Heart right ventricle (tissue), 16 donors: Measurements from ENCODE around the gene SLC29A3. TPM values are rescaled to one million over a fixed set of nuclear protein-coding genes. Genes with fewer than 3 reads are reported as not detected.

Source experiments
- ATAC-seq, 8 donors: fragments of 200-7000 bp; cut with Tn5 transposase; one replicate each; pipeline ENCODE4 v1.9.1; 2020; ENCODE audit warnings: mild to moderate bottlenecking in 8 of 8, moderate library complexity in 8 of 8, moderate number of reproducible peaks in 1 of 8
- DNase-seq, 2 donors: peaks; one replicate each; pipeline ENCODE4 v3.0.0-alpha.2; 2020
- H3K27ac ChIP-seq, 10 donors: fragments of 200-600 bp; sonication (generic) in 2 of 10; one replicate each; pipeline versions ENCODE4 v1.5.0 to v1.8.0; 2020 to 2022; ENCODE audit warnings: mild to moderate bottlenecking in 3 of 10
- H3K27me3 ChIP-seq, 7 donors: fragments of 200-600 bp; one replicate each; pipeline ENCODE4 v1.8.0; 2021 to 2022; ENCODE audit warnings: mild to moderate bottlenecking in 2 of 7
- H3K36me3 ChIP-seq, 9 donors: fragments of 200-600 bp; sonication (generic) in 1 of 9; one replicate each; pipeline versions ENCODE4 v1.5.0 to v1.8.0; 2020 to 2022; ENCODE audit warnings: mild to moderate bottlenecking in 2 of 9
- H3K4me1 ChIP-seq, 9 donors: fragments of 200-600 bp; sonication (generic) in 1 of 9; one replicate each; pipeline versions ENCODE4 v1.5.0 to v1.8.0; 2020 to 2022; ENCODE audit warnings: mild to moderate bottlenecking in 4 of 9
- H3K4me3 ChIP-seq, 10 donors: fragments of 200-600 bp; sonication (generic) in 2 of 10; one replicate each; pipeline versions ENCODE4 v1.5.0 to v1.8.0; 2020 to 2022; ENCODE audit warnings: mild to moderate bottlenecking in 7 of 10, moderate library complexity in 2 of 10
- H3K9me3 ChIP-seq, 11 donors: fragments of 200-600 bp in 10 of 11; sonication (generic) in 2 of 11; one replicate each; pipeline versions ENCODE4 v1.5.0 to v1.8.0; 2013 to 2022; ENCODE audit warnings: mild to moderate bottlenecking in 2 of 11, control low read depth in 1 of 11, moderate library complexity in 1 of 11
- WGBS, 2 donors: extraction: QIAGEN DNeasy Blood & Tissue Kit; methylation state at CpG; one replicate each; pipeline ENCODE4 v1.1.7; 2013; ENCODE audit warnings: inconsistent platforms in 1 of 2; 5-methylcytosine and 5-hydroxymethylcytosine counted together
- intact Hi-C, 10 donors: fragments of 100-400 bp; cut with DNase I; formaldehyde crosslinking; loops; one replicate each; pipeline versions ENCODE4 v1.11.1 to v1.14.2; 2022
- polyA plus RNA-seq, 2 donors: library from polyadenylated mRNA; stranded (reverse); fragments of 200-250 nt; gene quantifications; one replicate each; pipeline ENCODE4 v1.2.3, GENCODE V29; 2013
- total RNA-seq, 10 donors: library from RNA; stranded (reverse); fragmentation: NEBNext Ultra II Directional in 3 of 10; extraction: Animal tissue kit (Norgen Biotek cat#: 25700) in 3 of 10; gene quantifications; one replicate each; pipeline versions ENCODE4 v1.2.1 to v1.2.4, GENCODE V29; 2021 to 2023
- TF ChIP-seq, protein P1 (sequence below), 9 donors: fragments of 200-600 bp; sonication (generic) in 2 of 9; IDR thresholded peaks; one replicate each; pipeline versions ENCODE4 v1.5.0 to v1.8.0; 2021 to 2022; ENCODE audit warnings: antibody characterized with exemption in 9 of 9, mild to moderate bottlenecking in 5 of 9, moderate library complexity in 1 of 9
- donor health status: Arrhythmogenic right ventricular cardiomyopathy.
- donor health status: ischemic (EF 13 %, LVEDD 7.1; RV severe dilation, severe dysfunction).
- donor health status: healthy with polysubstance abuse.
- donor health status: DM: no; HTN: yes; CAD: no.
- donor health status: DM: no; HTN: no; CAD: no.
- donor health status: ischemic (EF 25% LVEDD 6.9; RV normal size, moderate dysfunction).
- donor health status: ischemic (EF 25% LVEDD 5.7; RV mildly dilated, moderate dysfunction).
- donor health status: healthy.
- donor health status: DM: yes; HTN: yes; CAD: no.
- donor health status: Ischemic cardiomyopathy.
- donor health status: ischemic (EF 35%, LVEDD 5.7; RV mildly dilated, moderate dysfunction).
- donor health status: nonischemic (EF 11% LVEDD 7.7; RV severe dilation, severe dysfunction).
- donor health status: DM: yes; HTN: yes; CAD: no.
- donor health status: PGD.
- donor health status: ischemic (EF 29% LVEDD 5.4; RV normal size, mild dysfunction).
- donor health status: nonischemic (EF 23%, LVEDD 6.1; RV moderate dilation, normal function).

Gene SLC29A3
- total and polyA plus RNA-seq, 12 donors: 0.89 to 3.5 (median 1.2) TPM

DNA sequence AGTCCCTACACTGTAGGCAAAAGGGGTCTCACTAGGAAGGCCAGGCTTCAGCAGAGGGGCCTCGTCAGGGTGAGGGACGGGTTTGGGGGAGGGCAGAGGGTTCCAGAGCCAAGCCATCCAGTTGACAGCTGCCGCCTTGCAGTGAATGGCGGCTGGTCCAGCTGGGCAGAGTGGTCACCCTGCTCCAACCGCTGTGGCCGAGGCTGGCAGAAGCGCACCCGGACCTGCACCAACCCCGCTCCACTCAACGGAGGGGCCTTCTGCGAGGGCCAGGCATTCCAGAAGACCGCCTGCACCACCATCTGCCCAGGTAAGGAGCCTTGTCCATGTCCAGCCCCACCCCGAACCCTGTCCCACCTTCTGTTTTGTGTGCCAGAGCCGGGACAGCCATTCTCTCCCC, 31.6 kb upstream of the SLC29A3 start:
- TF ChIP-seq, protein P1, sequence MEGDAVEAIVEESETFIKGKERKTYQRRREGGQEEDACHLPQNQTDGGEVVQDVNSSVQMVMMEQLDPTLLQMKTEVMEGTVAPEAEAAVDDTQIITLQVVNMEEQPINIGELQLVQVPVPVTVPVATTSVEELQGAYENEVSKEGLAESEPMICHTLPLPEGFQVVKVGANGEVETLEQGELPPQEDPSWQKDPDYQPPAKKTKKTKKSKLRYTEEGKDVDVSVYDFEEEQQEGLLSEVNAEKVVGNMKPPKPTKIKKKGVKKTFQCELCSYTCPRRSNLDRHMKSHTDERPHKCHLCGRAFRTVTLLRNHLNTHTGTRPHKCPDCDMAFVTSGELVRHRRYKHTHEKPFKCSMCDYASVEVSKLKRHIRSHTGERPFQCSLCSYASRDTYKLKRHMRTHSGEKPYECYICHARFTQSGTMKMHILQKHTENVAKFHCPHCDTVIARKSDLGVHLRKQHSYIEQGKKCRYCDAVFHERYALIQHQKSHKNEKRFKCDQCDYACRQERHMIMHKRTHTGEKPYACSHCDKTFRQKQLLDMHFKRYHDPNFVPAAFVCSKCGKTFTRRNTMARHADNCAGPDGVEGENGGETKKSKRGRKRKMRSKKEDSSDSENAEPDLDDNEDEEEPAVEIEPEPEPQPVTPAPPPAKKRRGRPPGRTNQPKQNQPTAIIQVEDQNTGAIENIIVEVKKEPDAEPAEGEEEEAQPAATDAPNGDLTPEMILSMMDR (IDR thresholded peaks at IDR 0.05): no peak
- no peaks in the 10 kb centered on the region for H3K27me3 ChIP-seq
- peaks cover 0 to 99% (median 23%) of the 10 kb centered on the region in 9 donors for H3K36me3 ChIP-seq
- DNase-seq (no peak), ATAC-seq (no peak)
- H3K9me3 ChIP-seq: no peaks in the 10 kb centered on the region
- H3K4me3 ChIP-seq: no peak overlapping the region
- peaks cover 0 to 19% (median 6%) of the 10 kb centered on the region in 9 donors for H3K4me1 ChIP-seq
- intact Hi-C loops: loop anchor here in 6 of 10 donors (5.0 to 10.0 kb wide), 5 partner anchors 80 to 385 kb away; no protein-coding TSS in a partner anchor
- no peak overlapping the region for H3K27ac ChIP-seq
- 88 to 91% methylated on average over 14 of the region's 14 CpGs for WGBS, 2 donors

DNA sequence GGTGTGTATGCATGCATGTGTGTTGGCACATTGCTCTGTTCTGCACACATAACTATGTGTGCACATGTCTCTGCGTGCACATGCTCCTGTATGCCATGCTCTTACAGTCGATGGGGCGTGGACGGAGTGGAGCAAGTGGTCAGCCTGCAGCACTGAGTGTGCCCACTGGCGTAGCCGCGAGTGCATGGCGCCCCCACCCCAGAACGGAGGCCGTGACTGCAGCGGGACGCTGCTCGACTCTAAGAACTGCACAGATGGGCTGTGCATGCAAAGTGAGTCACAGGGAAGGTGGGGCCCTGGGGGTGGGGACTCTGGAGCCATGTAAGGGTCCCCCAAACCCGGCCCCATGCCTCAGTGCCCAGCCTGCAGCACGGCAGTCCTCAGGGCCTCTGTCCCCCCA, 30.6 kb upstream of the SLC29A3 start:
- ATAC-seq: no peak
- Histone ChIP-seq H3K4me1 (peaks cover 0 to 19% (median 6%) of the 10 kb centered on the region in 9 donors), H3K4me3 (no peak overlapping the region), H3K36me3 (peaks cover 0 to 99% (median 28%) of the 10 kb centered on the region in 9 donors), H3K27ac (no peak overlapping the region), H3K9me3 (no peaks in the 10 kb centered on the region), H3K27me3 (no peaks in the 10 kb centered on the region)
- 93 to 95% methylated on average over 15 of the region's 15 CpGs for WGBS, 2 donors
- no peak for DNase-seq
- intact Hi-C loops: loop anchor here in 6 of 10 donors (5.0 to 10.0 kb wide), 5 partner anchors 81 to 386 kb away; no protein-coding TSS in a partner anchor
- TF ChIP-seq, protein P1 (IDR thresholded peaks at IDR 0.05): no peak

DNA sequence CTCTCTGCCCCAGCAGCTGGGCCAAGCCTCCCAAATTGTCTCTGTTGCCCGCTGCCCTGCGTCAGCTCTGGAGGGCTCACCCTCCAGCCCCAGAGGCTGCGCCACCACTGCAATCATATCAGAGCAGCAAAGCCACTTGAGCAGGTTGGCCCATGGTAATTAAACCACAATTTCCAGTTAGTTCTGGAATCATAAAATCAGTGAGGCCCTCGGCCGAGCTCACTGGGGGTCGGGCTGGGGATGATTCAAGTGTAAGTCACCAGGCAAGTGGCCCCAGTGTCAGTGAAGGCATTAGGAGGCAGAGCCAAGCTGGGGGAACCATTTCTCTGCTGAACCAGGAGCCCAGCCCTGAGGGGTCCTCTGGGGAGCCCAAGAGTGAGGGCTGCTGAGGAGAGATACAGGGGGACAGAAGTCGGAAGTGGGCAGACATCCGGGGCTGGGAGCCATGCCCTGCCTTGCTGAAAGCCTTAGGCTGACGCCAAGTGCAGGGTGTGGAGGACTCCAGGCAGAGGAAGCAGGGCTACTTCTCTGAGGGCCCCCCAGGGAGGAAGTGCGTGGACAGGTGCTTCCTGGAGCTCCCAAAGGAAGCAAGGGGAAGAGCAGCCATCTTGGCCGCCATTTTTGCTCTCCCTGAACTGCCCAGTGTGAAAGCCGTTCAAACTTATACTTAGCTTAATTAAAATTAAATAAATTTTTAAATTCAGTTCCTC, 29.5 kb upstream of the SLC29A3 start:
- DNase-seq (peak in 1 of 2 donors; percentile 57), ATAC-seq (peak in 7 of 8 donors; percentile 25 to 73 (median 54))
- 67 to 81% methylated on average over 12 of the region's 12 CpGs for WGBS, 2 donors
- TF ChIP-seq, protein P1 (IDR thresholded peaks at IDR 0.05): no peak
- Histone ChIP-seq H3K9me3 (no peaks in the 10 kb centered on the region), H3K4me1 (peaks cover 0 to 19% (median 6%) of the 10 kb centered on the region in 9 donors), H3K4me3 (no peak overlapping the region), H3K36me3 (peaks cover 0 to 99% (median 36%) of the 10 kb centered on the region in 9 donors), H3K27ac (peak overlapping the region in 6 of 10 donors; percentile 18 to 66 (median 50)), H3K27me3 (no peaks in the 10 kb centered on the region)
- intact Hi-C loops: loop anchor here in 6 of 10 donors (5.0 to 10.0 kb wide), 5 partner anchors 82 to 387 kb away; no protein-coding TSS in a partner anchor

DNA sequence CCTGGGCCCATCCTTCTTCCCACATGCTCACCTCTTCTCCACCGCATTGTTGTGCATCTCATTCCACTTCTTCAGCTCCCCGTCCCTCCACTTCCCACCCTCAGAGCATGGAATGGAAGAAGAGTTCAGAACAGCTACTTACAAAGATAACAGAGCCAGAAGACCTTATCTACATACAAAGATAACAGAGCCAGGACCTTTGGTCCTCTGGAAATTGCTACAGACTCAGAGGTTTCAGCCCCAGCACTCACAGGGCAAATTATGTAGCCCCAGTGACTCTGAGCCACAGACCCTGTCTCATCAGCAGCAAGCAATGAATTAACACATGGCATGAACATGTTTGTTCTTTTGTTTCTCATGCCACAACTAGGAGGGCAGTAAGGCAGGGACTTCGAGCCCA, 28.7 kb upstream of the SLC29A3 start:
- peak overlapping the region in 5 of 10 donors; percentile 31 to 66 (median 50) for H3K27ac ChIP-seq
- intact Hi-C loops: no loop called here
- H3K4me1 ChIP-seq: peaks cover 0 to 15% (median 6%) of the 10 kb centered on the region in 9 donors
- H3K36me3 ChIP-seq: peaks cover 0 to 99% (median 36%) of the 10 kb centered on the region in 9 donors
- no peaks in the 10 kb centered on the region for H3K27me3 ChIP-seq
- ATAC-seq (no peak), DNase-seq (no peak)
- TF ChIP-seq, protein P1 (IDR thresholded peaks at IDR 0.05): no peak
- WGBS, 2 donors: 94 to 97% methylated on average over 3 of the region's 3 CpGs
- H3K4me3 ChIP-seq: no peak overlapping the region
- H3K9me3 ChIP-seq: no peaks in the 10 kb centered on the region
